Natural killer cell (primary cell): ENCODE results near the gene CTNNA2. TPM values are rescaled to one million over a fixed set of nuclear protein-coding genes. Genes with fewer than 3 reads are reported as not detected.

Source experiments
- ATAC-seq, 3 donors: fragments of 150-1000 bp in 2 of 3; fragments of 200-7000 bp in 1 of 3; cut with Tn5 transposase; 1 replicate in 1 of 3; 2 replicates in 2 of 3; pipeline ENCODE4 v1.10.0; 2021; ENCODE audit warnings: mild to moderate bottlenecking in 2 of 3, moderate library complexity in 2 of 3
- DNase-seq, 2 donors: peaks; one replicate each; pipeline versions ENCODE4 v3.0.0 to v3.0.0-alpha.2; 2013 to 2021; ENCODE audit warnings: mixed read lengths in 1 of 2
- H3K27ac ChIP-seq: one replicate; pipeline ENCODE4 v1.5.1; 2013; ENCODE audit warnings: mild to moderate bottlenecking, low read length
- H3K27me3 ChIP-seq: one replicate; pipeline ENCODE4 v1.6.1; 2013; ENCODE audit warnings: low read length; ENCODE audit not compliant: control insufficient read depth, insufficient read depth
- H3K36me3 ChIP-seq: one replicate; pipeline ENCODE4 v1.6.1; 2013; ENCODE audit warnings: low read length; ENCODE audit not compliant: control insufficient read depth, insufficient read depth
- H3K4me1 ChIP-seq: one replicate; pipeline ENCODE4 v1.6.1; 2013; ENCODE audit warnings: low read length; ENCODE audit not compliant: control insufficient read depth, insufficient read depth
- H3K4me3 ChIP-seq: one replicate; pipeline ENCODE4 v1.5.1; 2013; ENCODE audit warnings: low read length
- H3K9me3 ChIP-seq: one replicate; pipeline ENCODE4 v1.6.1; 2013; ENCODE audit warnings: low read length; ENCODE audit not compliant: control insufficient read depth, insufficient read depth
- H3K27ac Mint-ChIP-seq, 2 donors: one replicate each; pipeline ENCODE4 v1.8.0; 2022; ENCODE audit warnings: mild to moderate bottlenecking in 2 of 2, mixed read lengths in 2 of 2, moderate library complexity in 1 of 2
- H3K27me3 Mint-ChIP-seq, 2 donors: one replicate each; pipeline ENCODE4 v1.8.0; 2022; ENCODE audit warnings: low read depth in 2 of 2, mixed read lengths in 2 of 2
- H3K36me3 Mint-ChIP-seq: one replicate; pipeline ENCODE4 v1.8.0; 2022; ENCODE audit warnings: mixed read lengths
- H3K4me1 Mint-ChIP-seq, 2 donors: one replicate each; pipeline ENCODE4 v1.8.0; 2022; ENCODE audit warnings: mixed read lengths in 2 of 2
- H3K4me3 Mint-ChIP-seq: one replicate; pipeline ENCODE4 v1.8.0; 2022; ENCODE audit warnings: mild to moderate bottlenecking, moderate library complexity, mixed read lengths
- H3K9me3 Mint-ChIP-seq, 2 donors: one replicate each; pipeline ENCODE4 v1.8.0; 2022; ENCODE audit warnings: mixed read lengths in 2 of 2
- CTCF ChIP-seq: fragments of 200-600 bp; IDR thresholded peaks from one replicate; pipeline ENCODE4 v1.8.0; 2022; ENCODE audit warnings: antibody characterized with exemption
- WGBS: methylation state at CpG from one replicate; pipeline ENCODE4 v1.1.7; 2013; ENCODE audit warnings: missing lambda C conversion rate; ENCODE audit not compliant: insufficient coverage; 5-methylcytosine and 5-hydroxymethylcytosine counted together
- intact Hi-C: fragments of 100-400 bp; cut with micrococcal nuclease; formaldehyde crosslinking; loops from one replicate; pipeline ENCODE4 v1.14.2; 2022
- total RNA-seq, 4 donors: library from RNA; stranded (reverse); fragments of 120-200 nt in 1 of 4; gene quantifications; one replicate each; pipeline versions ENCODE4 v1.2.3 to v1.2.4, GENCODE V29; 2013 to 2022

CTNNA2 gene
- total RNA-seq, 3 donors from 2014 or later (not counting 1 experiment from before 2014, with no cell fraction given), result not detected

DNA sequence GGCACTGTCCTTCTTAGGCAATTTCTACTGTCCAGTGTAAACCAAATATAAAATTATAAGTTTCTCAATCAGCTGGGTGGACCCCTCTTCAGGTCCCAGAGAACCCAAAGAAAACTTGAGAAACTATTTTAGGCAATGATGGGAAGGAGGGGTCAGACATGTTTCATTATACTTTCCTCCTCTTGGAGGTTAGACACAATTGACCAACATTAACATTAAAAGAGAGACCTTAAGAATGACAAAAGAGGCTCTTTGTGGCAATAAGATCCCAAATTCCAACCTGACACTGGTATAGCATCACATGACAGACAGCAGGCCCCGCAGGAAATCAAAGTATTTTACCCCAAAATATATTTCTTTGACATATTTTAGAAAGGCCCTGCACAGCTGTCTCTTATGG, 718.6 kb downstream of the CTNNA2 start:
- Mint-ChIP-seq H3K36me3 (no peaks in the 10 kb centered on the region), H3K9me3 (peaks cover 4 to 12% of the 10 kb centered on the region in 2 donors), H3K27me3 (no peaks in the 10 kb centered on the region), H3K4me3 (no peak overlapping the region), H3K27ac (no peak overlapping the region), H3K4me1 (no peaks in the 10 kb centered on the region)
- TF ChIP-seq CTCF, result no peak
- no CpG with 5 or more reads among the region's 1 CpG for WGBS
- ATAC-seq (no peak), DNase-seq (no peak)
- Histone ChIP-seq H3K27ac (no peak overlapping the region), H3K36me3 (no peaks in the 10 kb centered on the region), H3K4me1 (no peaks in the 10 kb centered on the region), H3K9me3 (no peaks in the 10 kb centered on the region), H3K4me3 (no peak overlapping the region), H3K27me3 (no peaks in the 10 kb centered on the region)
- intact Hi-C loops, result no loop called here

GRCh38 chr2:80233333-80233732, 720.5 kb downstream of the CTNNA2 start:
- intact Hi-C loops, result no loop called here
- no peaks in the 10 kb centered on the region for H3K27me3 Mint-ChIP-seq

GRCh38 chr2:80238692-80239469, 726.0 kb downstream of the CTNNA2 start:
- Mint-ChIP-seq H3K4me3 (no peak overlapping the region), H3K9me3 (peaks cover 4 to 15% of the 10 kb centered on the region in 2 donors), H3K27me3 (no peaks in the 10 kb centered on the region), H3K27ac (no peak overlapping the region), H3K4me1 (no peaks in the 10 kb centered on the region), H3K36me3 (no peaks in the 10 kb centered on the region)
- DNase-seq (peak in 1 of 2 donors; percentile 6), ATAC-seq (no peak)
- Histone ChIP-seq H3K36me3 (no peaks in the 10 kb centered on the region), H3K27me3 (no peaks in the 10 kb centered on the region), H3K4me3 (no peak overlapping the region), H3K27ac (no peak overlapping the region), H3K4me1 (no peaks in the 10 kb centered on the region), H3K9me3 (no peaks in the 10 kb centered on the region)
- 65% methylated on average over 8 of the region's 11 CpGs for whole genome bisulfite sequencing
- intact Hi-C loops, result no loop called here
- no peak for TF ChIP-seq CTCF

More at GRCh38 chr2:80233333-80233732, 720.5 kb downstream of the CTNNA2 start:
- no peak overlapping the region for H3K27ac Mint-ChIP-seq
- H3K36me3 Mint-ChIP-seq, result no peaks in the 10 kb centered on the region
- no peaks in the 10 kb centered on the region for H3K9me3 ChIP-seq
- H3K4me3 ChIP-seq, result no peak overlapping the region
- no peaks in the 10 kb centered on the region for H3K27me3 ChIP-seq
- DNase-seq (no peak), ATAC-seq (no peak)
- no peaks in the 10 kb centered on the region for H3K4me1 Mint-ChIP-seq
- H3K36me3 ChIP-seq, result no peaks in the 10 kb centered on the region
- H3K4me1 ChIP-seq, result no peaks in the 10 kb centered on the region
- no peak overlapping the region for H3K4me3 Mint-ChIP-seq
- no peak for TF ChIP-seq CTCF
- H3K27ac ChIP-seq, result no peak overlapping the region
- whole genome bisulfite sequencing, result 72% methylated on average over 1 of the region's 1 CpG
- H3K9me3 Mint-ChIP-seq, result peaks cover 0 to 10% of the 10 kb centered on the region in 2 donors
